Neural progenitor cell (in vitro differentiated cells): ENCODE data around the gene CDK18. TPM values are rescaled to one million over a fixed set of nuclear protein-coding genes. Genes with fewer than 3 reads are reported as not detected.

Experiments used
- DNase-seq: peaks from one replicate; pipeline ENCODE4 v3.0.0-alpha.2; 2016; ENCODE audit warnings: low spot score
- H2AFZ ChIP-seq: fragments of 200-600 bp; sonication (generic); replicated peaks from 2 replicates; pipeline ENCODE4 v1.6.1; 2016; ENCODE audit warnings: antibody characterized with exemption
- H3F3A ChIP-seq: fragments of 200-600 bp; sonication (generic); 2 replicates; pipeline ENCODE4 v1.6.1; 2016; ENCODE audit warnings: antibody characterized with exemption, low read depth
- H3K27ac ChIP-seq: fragments of 200-600 bp; sonication (generic); 2 replicates; pipeline ENCODE4 v1.5.1; 2016; ENCODE audit warnings: mild to moderate bottlenecking
- H3K27me3 ChIP-seq: fragments of 200-600 bp; sonication (generic); 2 replicates; pipeline ENCODE4 v1.6.1; 2016; ENCODE audit warnings: mild to moderate bottlenecking, moderate library complexity
- H3K36me3 ChIP-seq: fragments of 200-600 bp; sonication (generic); 2 replicates; pipeline ENCODE4 v1.5.1; 2016
- H3K4me1 ChIP-seq: fragments of 200-600 bp; sonication (generic); 2 replicates; pipeline ENCODE4 v1.6.1; 2016; ENCODE audit warnings: mixed run types
- H3K4me2 ChIP-seq: fragments of 200-600 bp; sonication (generic); 2 replicates; pipeline ENCODE4 v1.6.1; 2016
- H3K4me3 ChIP-seq: fragments of 200-600 bp; sonication (generic); 2 replicates; pipeline ENCODE4 v1.5.1; 2016
- H3K79me2 ChIP-seq: fragments of 200-600 bp; sonication (generic); 2 replicates; pipeline ENCODE4 v1.6.1; 2016; ENCODE audit warnings: low read depth
- H3K9ac ChIP-seq: fragments of 200-600 bp; sonication (generic); 2 replicates; pipeline ENCODE4 v1.6.1; 2016
- H3K9me3 ChIP-seq: fragments of 200-600 bp; sonication (generic); 2 replicates; pipeline ENCODE4 v1.5.1; 2016; ENCODE audit warnings: low read depth
- H4K20me1 ChIP-seq: fragments of 200-600 bp; sonication (generic); 2 replicates; pipeline ENCODE4 v1.6.1; 2016; ENCODE audit warnings: low read depth
- H3K27ac Mint-ChIP-seq: 3 replicates; pipeline ENCODE4 v1.8.0; 2021; ENCODE audit warnings: mixed read lengths
- H3K27me3 Mint-ChIP-seq: 2 replicates; pipeline ENCODE4 v1.8.0; 2022; ENCODE audit warnings: low read depth, mild to moderate bottlenecking, inconsistent platforms, moderate library complexity, mixed read lengths; ENCODE audit not compliant: insufficient read depth
- H3K36me3 Mint-ChIP-seq: 3 replicates; pipeline ENCODE4 v1.8.0; 2021; ENCODE audit warnings: mixed read lengths
- H3K4me1 Mint-ChIP-seq: 3 replicates; pipeline ENCODE4 v1.8.0; 2021; ENCODE audit warnings: mixed read lengths
- H3K4me3 Mint-ChIP-seq: 3 replicates; pipeline ENCODE4 v1.8.0; 2021; ENCODE audit warnings: mild to moderate bottlenecking, moderate library complexity, mixed read lengths
- H3K9me3 Mint-ChIP-seq: 3 replicates; pipeline ENCODE4 v1.8.0; 2020; ENCODE audit warnings: mixed read lengths
- EZH2 ChIP-seq: fragments of 200-600 bp; sonication (generic); IDR thresholded peaks from 2 replicates; pipeline ENCODE4 v1.6.1; 2017; ENCODE audit warnings: antibody characterized with exemption, mild to moderate bottlenecking, moderate library complexity
- EZH2phosphoT487 ChIP-seq: fragments of 200-600 bp; sonication (generic); IDR thresholded peaks from 2 replicates; pipeline ENCODE4 v1.6.1; 2017; ENCODE audit warnings: antibody characterized with exemption
- total RNA-seq: library from RNA; depleted of rRNA; stranded (reverse); fragments of >200 nt; gene quantifications from 2 replicates; pipeline ENCODE4 v1.2.3, GENCODE V29; 2015; ENCODE audit warnings: low replicate concordance
- TF ChIP-seq, protein P1 (sequence below): fragments of 200-600 bp; sonication (generic); IDR thresholded peaks from 2 replicates; pipeline ENCODE4 v1.5.1; 2017; ENCODE audit warnings: antibody characterized with exemption, mild to moderate bottlenecking

CDK18 gene
- total RNA-seq, 1 donor from 2014 or later: 14.1 TPM

GRCh38 chr1:205493241-205494085 lies 11.0 kb upstream of the CDK18 start:
- H3K4me1 ChIP-seq: peaks cover 11% of the 10 kb centered on the region
- no peaks in the 10 kb centered on the region for H3K36me3 ChIP-seq
- no peak overlapping the region for H3K4me2 ChIP-seq
- no peaks in the 10 kb centered on the region for H3K9me3 Mint-ChIP-seq
- no peak overlapping the region for H3K4me3 ChIP-seq
- H3K27ac Mint-ChIP-seq: no peak overlapping the region
- no peak overlapping the region for H3K9ac ChIP-seq
- H3K27me3 ChIP-seq: no peaks in the 10 kb centered on the region
- no peak for TF ChIP-seq EZH2
- TF ChIP-seq EZH2phosphoT487: no peak
- TF ChIP-seq, protein P1, sequence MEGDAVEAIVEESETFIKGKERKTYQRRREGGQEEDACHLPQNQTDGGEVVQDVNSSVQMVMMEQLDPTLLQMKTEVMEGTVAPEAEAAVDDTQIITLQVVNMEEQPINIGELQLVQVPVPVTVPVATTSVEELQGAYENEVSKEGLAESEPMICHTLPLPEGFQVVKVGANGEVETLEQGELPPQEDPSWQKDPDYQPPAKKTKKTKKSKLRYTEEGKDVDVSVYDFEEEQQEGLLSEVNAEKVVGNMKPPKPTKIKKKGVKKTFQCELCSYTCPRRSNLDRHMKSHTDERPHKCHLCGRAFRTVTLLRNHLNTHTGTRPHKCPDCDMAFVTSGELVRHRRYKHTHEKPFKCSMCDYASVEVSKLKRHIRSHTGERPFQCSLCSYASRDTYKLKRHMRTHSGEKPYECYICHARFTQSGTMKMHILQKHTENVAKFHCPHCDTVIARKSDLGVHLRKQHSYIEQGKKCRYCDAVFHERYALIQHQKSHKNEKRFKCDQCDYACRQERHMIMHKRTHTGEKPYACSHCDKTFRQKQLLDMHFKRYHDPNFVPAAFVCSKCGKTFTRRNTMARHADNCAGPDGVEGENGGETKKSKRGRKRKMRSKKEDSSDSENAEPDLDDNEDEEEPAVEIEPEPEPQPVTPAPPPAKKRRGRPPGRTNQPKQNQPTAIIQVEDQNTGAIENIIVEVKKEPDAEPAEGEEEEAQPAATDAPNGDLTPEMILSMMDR: no peak
- H3K27me3 Mint-ChIP-seq: peaks cover 22% of the 10 kb centered on the region
- peaks cover 35% of the 10 kb centered on the region for H3K4me1 Mint-ChIP-seq
- H3K9me3 ChIP-seq: no peaks in the 10 kb centered on the region
- H3K36me3 Mint-ChIP-seq: no peaks in the 10 kb centered on the region
- H2AFZ ChIP-seq: no peak overlapping the region
- no peak overlapping the region for H3K27ac ChIP-seq
- H4K20me1 ChIP-seq: no peaks in the 10 kb centered on the region
- no peaks in the 10 kb centered on the region for H3K79me2 ChIP-seq
- no peaks in the 10 kb centered on the region for H3F3A ChIP-seq
- DNase-seq: no peak
- no peak overlapping the region for H3K4me3 Mint-ChIP-seq

DNA sequence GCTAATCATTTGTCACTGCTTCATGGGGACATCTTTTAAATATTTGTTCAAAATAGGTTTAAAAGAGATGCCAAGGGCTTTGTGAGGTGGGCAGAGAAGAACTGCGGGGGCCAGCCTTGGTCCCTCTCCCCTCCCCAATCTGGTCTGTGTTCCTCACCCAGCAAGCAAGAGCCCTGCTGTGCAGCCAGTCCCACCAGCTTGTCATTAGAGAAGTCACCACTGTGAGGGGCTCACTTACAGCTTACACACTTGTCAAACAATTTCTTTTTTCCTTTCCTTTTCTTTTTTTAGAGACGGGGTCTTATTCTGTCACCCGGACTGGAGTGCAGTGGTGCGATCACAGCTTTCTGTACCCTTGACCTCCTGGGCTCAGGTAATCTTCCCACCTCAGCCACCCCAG lies 10.4 kb upstream of the CDK18 start:
- no peaks in the 10 kb centered on the region for H4K20me1 ChIP-seq
- H3K27me3 ChIP-seq: no peaks in the 10 kb centered on the region
- H3K4me1 Mint-ChIP-seq: peaks cover 35% of the 10 kb centered on the region
- no peak overlapping the region for H3K4me3 Mint-ChIP-seq
- no peak overlapping the region for H3K4me3 ChIP-seq
- DNase-seq: no peak
- H3K36me3 Mint-ChIP-seq: no peaks in the 10 kb centered on the region
- H2AFZ ChIP-seq: no peak overlapping the region
- no peak overlapping the region for H3K9ac ChIP-seq
- H3K27ac Mint-ChIP-seq: no peak overlapping the region
- no peaks in the 10 kb centered on the region for H3K36me3 ChIP-seq
- no peaks in the 10 kb centered on the region for H3F3A ChIP-seq
- TF ChIP-seq EZH2phosphoT487: no peak
- TF ChIP-seq, protein P1: no peak
- TF ChIP-seq EZH2: no peak
- no peaks in the 10 kb centered on the region for H3K9me3 ChIP-seq
- peaks cover 11% of the 10 kb centered on the region for H3K4me1 ChIP-seq
- no peaks in the 10 kb centered on the region for H3K79me2 ChIP-seq
- no peak overlapping the region for H3K4me2 ChIP-seq
- no peaks in the 10 kb centered on the region for H3K9me3 Mint-ChIP-seq
- no peak overlapping the region for H3K27ac ChIP-seq
- H3K27me3 Mint-ChIP-seq: peaks cover 26% of the 10 kb centered on the region

- Mint-ChIP-seq H3K4me3 (no peak overlapping the region), H3K27ac (no peak overlapping the region)
- no peak for TF ChIP-seq EZH2phosphoT487
- TF ChIP-seq EZH2: no peak
- TF ChIP-seq, protein P1: no peak
Observed at GRCh38 chr1:205495237-205495823, 9.1 kb upstream of the CDK18 start.

More at GRCh38 chr1:205495237-205495823, 9.1 kb upstream of the CDK18 start:
- Histone ChIP-seq H4K20me1 (no peaks in the 10 kb centered on the region), H3K9me3 (no peaks in the 10 kb centered on the region), H3K4me1 (peaks cover 11% of the 10 kb centered on the region), H3K27ac (no peak overlapping the region), H3K4me2 (no peak overlapping the region), H3K4me3 (no peak overlapping the region), H3K9ac (no peak overlapping the region), H3F3A (no peaks in the 10 kb centered on the region), H2AFZ (no peak overlapping the region), H3K27me3 (no peaks in the 10 kb centered on the region), H3K36me3 (no peaks in the 10 kb centered on the region), H3K79me2 (no peaks in the 10 kb centered on the region)
- Mint-ChIP-seq H3K36me3 (no peaks in the 10 kb centered on the region), H3K4me1 (peaks cover 31% of the 10 kb centered on the region), H3K9me3 (no peaks in the 10 kb centered on the region), H3K27me3 (peaks cover 26% of the 10 kb centered on the region)
- no peak for DNase-seq
